WTC11 (cell line): ENCODE data around the gene LRRC37A3. TPM values are rescaled to one million over a fixed set of nuclear protein-coding genes. Genes with fewer than 3 reads are reported as not detected.
A peak's percentile ranks its signal among the peaks of the same experiment; 100 is the strongest.
"Not testable (repeated sequence)": the region's sequence is repeated elsewhere in the genome, so short reads cannot be mapped to it uniquely, and the experiment has no call there.

Experiments
- ATAC-seq: fragments of 200-7000 bp; cut with Tn5 transposase; 2 replicates; pipeline ENCODE4 v1.10.0; 2021; ENCODE audit warnings: mild to moderate bottlenecking, moderate library complexity
- CTCF ChIA-PET: fragments of 300-600 bp; sonication (Branson Sonifier 250); formaldehyde crosslinking; loops from one replicate; lab custom pipeline; 2021; ENCODE audit warnings: antibody characterized with exemption; lab: Charles Lee
- POLR2A ChIA-PET: fragments of 350-600 bp; sonication (Branson Sonifier 250); formaldehyde crosslinking; loops from one replicate; lab custom pipeline; 2021; ENCODE audit warnings: antibody characterized with exemption; lab: Charles Lee
- DNase-seq: peaks from one replicate; pipeline ENCODE4 v3.0.0; 2021; ENCODE audit warnings: low spot score
- H3K27ac Mint-ChIP-seq: 2 replicates; pipeline ENCODE4 v1.8.0; 2021; ENCODE audit warnings: mixed read lengths
- H3K27me3 Mint-ChIP-seq: 2 replicates; pipeline ENCODE4 v1.8.0; 2021; ENCODE audit warnings: low read depth, mild to moderate bottlenecking, moderate library complexity, mixed read lengths
- H3K36me3 Mint-ChIP-seq: 2 replicates; pipeline ENCODE4 v1.8.0; 2021; ENCODE audit warnings: mixed read lengths
- H3K4me1 Mint-ChIP-seq: 2 replicates; pipeline ENCODE4 v1.8.0; 2022; ENCODE audit warnings: mixed read lengths
- H3K4me3 Mint-ChIP-seq: 2 replicates; pipeline ENCODE4 v1.8.0; 2021; ENCODE audit warnings: mild to moderate bottlenecking, moderate library complexity, mixed read lengths
- H3K9me3 Mint-ChIP-seq: 2 replicates; pipeline ENCODE4 v1.8.0; 2021; ENCODE audit warnings: mixed read lengths
- FOXK1 ChIP-seq: sonication (generic); formaldehyde crosslinking; IDR thresholded peaks from 2 replicates; pipeline ENCODE4 v1.8.0; 2022; ENCODE audit warnings: mild to moderate bottlenecking, moderate library complexity, missing genetic modification reagents
- NFYB ChIP-seq: sonication (generic); formaldehyde crosslinking; conservative IDR thresholded peaks from 2 replicates; pipeline ENCODE4 v1.8.0; 2022; ENCODE audit warnings: low read depth, missing genetic modification reagents
- SP1 ChIP-seq: sonication (generic); formaldehyde crosslinking; conservative IDR thresholded peaks from 2 replicates; pipeline ENCODE4 v1.8.1; 2022; ENCODE audit warnings: missing genetic modification reagents
- total RNA-seq: library from RNA; stranded (reverse); gene quantifications from 3 replicates; pipeline ENCODE4 v1.2.3, GENCODE V29; 2021
- TF ChIP-seq, protein P1 (sequence below): fragments of 200-600 bp; IDR thresholded peaks from 2 replicates; pipeline ENCODE4 v1.8.0; 2022; ENCODE audit warnings: antibody characterized with exemption

The LRRC37A3 gene
- total RNA-seq, 1 experiment from 2014 or later: 4.4 TPM

DNA sequence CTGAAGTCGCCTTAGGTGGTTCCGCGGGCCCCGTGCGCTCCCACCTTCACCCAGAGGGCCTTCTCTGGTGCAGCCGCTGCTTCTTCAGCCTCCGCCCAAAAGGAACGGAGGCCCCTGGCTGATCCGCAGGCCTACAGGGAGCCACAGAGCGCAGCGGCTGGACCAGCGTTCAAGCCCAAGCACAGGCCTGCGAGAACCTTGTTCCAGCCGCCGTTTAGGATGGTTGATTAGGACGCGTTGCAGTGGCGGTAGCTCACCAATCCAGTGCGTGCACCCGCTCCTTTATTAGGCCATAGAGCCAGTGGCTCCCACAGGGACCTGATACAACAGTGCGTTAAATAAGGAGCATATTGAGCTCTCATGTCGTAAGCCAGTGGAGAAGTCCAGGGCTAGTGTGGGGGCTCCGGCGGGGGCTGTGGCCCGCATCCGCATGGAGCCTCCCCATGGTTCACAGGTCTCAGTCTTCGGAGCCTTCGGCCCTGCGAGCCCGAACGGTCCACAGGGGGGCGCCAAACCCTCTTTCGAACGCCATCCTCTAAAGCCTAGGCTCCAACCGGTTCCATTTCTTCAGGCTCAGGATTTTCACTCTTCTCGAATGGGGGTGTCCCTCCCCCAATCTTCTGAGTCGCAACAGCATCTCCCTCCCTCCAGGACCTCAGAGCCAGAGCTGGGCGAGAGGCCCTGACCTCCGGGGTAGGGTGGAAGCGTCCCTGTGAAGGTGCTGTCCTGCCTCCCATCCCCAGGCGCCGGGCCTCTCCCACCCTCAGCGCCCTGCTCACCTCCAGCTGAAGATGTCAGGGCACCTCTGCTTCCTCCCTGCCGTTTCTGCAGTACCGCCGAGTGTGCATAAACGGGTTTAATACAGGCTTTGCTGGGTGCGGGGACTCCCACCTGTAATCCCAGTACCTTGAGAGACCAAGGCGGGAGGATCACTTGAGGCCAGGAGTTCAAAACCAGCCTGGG lies 71.5 kb downstream of the LRRC37A3 start:
- TF ChIP-seq, protein P1, sequence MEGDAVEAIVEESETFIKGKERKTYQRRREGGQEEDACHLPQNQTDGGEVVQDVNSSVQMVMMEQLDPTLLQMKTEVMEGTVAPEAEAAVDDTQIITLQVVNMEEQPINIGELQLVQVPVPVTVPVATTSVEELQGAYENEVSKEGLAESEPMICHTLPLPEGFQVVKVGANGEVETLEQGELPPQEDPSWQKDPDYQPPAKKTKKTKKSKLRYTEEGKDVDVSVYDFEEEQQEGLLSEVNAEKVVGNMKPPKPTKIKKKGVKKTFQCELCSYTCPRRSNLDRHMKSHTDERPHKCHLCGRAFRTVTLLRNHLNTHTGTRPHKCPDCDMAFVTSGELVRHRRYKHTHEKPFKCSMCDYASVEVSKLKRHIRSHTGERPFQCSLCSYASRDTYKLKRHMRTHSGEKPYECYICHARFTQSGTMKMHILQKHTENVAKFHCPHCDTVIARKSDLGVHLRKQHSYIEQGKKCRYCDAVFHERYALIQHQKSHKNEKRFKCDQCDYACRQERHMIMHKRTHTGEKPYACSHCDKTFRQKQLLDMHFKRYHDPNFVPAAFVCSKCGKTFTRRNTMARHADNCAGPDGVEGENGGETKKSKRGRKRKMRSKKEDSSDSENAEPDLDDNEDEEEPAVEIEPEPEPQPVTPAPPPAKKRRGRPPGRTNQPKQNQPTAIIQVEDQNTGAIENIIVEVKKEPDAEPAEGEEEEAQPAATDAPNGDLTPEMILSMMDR: peak; percentile 72
- H3K4me1 Mint-ChIP-seq, H3K36me3 Mint-ChIP-seq, H3K27me3 Mint-ChIP-seq, H3K27ac Mint-ChIP-seq, H3K4me3 Mint-ChIP-seq, H3K9me3 Mint-ChIP-seq, CTCF ChIA-PET, POLR2A ChIA-PET: not testable (repeated sequence)
- ATAC-seq (peak; percentile 97), DNase-seq (peak; percentile 89)

GRCh38 chr17:64846892-64847291 lies 72.4 kb downstream of the LRRC37A3 start:
- DNase-seq, CTCF ChIA-PET, H3K9me3 Mint-ChIP-seq, POLR2A ChIA-PET, H3K27me3 Mint-ChIP-seq, ATAC-seq, H3K36me3 Mint-ChIP-seq, H3K27ac Mint-ChIP-seq, H3K4me3 Mint-ChIP-seq, H3K4me1 Mint-ChIP-seq: not testable (repeated sequence)

DNA sequence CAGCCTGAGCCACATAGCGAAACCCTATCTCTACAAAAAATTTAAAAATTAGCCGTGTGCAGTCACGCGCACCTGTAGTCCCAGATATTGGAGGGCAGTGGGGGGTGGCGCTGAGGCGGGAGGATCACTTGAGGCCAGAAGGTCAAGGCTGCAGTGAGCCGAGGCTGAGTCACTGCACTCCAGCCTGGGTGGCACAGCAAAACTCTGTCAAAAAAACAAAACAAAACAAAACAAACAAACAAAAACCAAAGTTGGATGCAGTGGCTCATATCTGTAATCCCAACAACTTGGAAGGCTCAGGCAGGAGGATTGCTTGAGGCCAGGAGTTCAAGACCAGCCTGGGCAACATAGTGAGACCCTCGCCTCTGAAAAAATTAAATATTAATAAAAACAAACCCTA lies 75.4 kb downstream of the LRRC37A3 start:
- H3K27ac Mint-ChIP-seq, ATAC-seq, H3K4me3 Mint-ChIP-seq, H3K4me1 Mint-ChIP-seq, H3K36me3 Mint-ChIP-seq, DNase-seq, H3K27me3 Mint-ChIP-seq, CTCF ChIA-PET, POLR2A ChIA-PET, H3K9me3 Mint-ChIP-seq: not testable (repeated sequence)

DNA sequence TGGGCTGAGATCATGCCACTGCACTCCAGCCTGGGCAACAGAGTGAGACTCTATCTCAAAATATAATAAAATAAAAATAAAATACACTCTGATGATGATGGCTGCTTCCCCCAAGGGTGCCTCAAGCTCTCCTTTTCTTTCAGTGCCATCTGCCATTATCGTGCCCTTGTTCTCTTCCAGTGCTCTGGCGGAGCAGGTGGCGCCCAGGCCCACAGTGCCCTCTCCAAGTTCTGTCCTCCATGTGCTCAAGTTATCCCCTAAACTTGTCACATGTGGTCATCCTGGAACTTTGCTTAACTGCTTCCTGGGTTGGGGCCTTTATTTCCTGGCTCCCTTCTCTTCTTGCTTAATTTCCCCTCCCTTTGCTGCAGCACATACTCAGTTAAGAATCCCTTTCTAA lies 76.4 kb downstream of the LRRC37A3 start:
- DNase-seq, CTCF ChIA-PET, ATAC-seq, H3K9me3 Mint-ChIP-seq, POLR2A ChIA-PET, H3K27ac Mint-ChIP-seq, H3K27me3 Mint-ChIP-seq, H3K4me3 Mint-ChIP-seq, H3K36me3 Mint-ChIP-seq, H3K4me1 Mint-ChIP-seq: not testable (repeated sequence)

DNA sequence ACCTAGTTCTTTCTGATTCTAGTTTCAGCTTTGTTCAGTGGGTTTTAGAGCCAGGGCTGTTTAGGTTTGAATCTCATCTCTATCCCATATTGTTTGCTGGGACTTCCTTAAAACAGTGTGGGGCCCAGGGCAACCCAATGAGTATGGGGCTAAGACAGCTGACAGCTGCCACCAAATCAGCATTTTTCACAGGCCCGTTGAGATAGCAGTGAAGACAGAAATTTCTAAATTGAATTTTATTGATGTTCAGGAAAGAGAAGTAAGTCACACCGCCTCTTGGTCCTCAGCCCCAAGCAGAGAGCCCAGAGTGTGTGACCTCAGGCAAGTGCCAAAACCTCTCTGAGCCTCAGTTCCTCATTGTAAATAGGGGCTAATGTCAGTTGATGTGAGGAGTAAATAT lies 78.3 kb downstream of the LRRC37A3 start:
- H3K27ac Mint-ChIP-seq, H3K4me1 Mint-ChIP-seq, H3K36me3 Mint-ChIP-seq, DNase-seq, CTCF ChIA-PET, ATAC-seq, H3K27me3 Mint-ChIP-seq, H3K9me3 Mint-ChIP-seq, POLR2A ChIA-PET, H3K4me3 Mint-ChIP-seq: not testable (repeated sequence)

- H3K36me3 Mint-ChIP-seq, H3K9me3 Mint-ChIP-seq, H3K4me3 Mint-ChIP-seq, ATAC-seq, H3K27me3 Mint-ChIP-seq, DNase-seq, H3K4me1 Mint-ChIP-seq, H3K27ac Mint-ChIP-seq: not testable (repeated sequence)
- CTCF ChIA-PET: interaction anchor here (0.7 to 1.5 kb wide), 3 partner anchors 10 to 78 kb away, joined by 3 to 4 read pairs (median 4); no protein-coding TSS in a partner anchor
- POLR2A ChIA-PET: interaction anchor here (0.7 kb wide), 1 partner anchor 81 kb away, joined by 9 read pairs; no protein-coding TSS in a partner anchor
Observed at GRCh38 chr17:64838513-64838912, 80.8 kb downstream of the LRRC37A3 start.

DNA sequence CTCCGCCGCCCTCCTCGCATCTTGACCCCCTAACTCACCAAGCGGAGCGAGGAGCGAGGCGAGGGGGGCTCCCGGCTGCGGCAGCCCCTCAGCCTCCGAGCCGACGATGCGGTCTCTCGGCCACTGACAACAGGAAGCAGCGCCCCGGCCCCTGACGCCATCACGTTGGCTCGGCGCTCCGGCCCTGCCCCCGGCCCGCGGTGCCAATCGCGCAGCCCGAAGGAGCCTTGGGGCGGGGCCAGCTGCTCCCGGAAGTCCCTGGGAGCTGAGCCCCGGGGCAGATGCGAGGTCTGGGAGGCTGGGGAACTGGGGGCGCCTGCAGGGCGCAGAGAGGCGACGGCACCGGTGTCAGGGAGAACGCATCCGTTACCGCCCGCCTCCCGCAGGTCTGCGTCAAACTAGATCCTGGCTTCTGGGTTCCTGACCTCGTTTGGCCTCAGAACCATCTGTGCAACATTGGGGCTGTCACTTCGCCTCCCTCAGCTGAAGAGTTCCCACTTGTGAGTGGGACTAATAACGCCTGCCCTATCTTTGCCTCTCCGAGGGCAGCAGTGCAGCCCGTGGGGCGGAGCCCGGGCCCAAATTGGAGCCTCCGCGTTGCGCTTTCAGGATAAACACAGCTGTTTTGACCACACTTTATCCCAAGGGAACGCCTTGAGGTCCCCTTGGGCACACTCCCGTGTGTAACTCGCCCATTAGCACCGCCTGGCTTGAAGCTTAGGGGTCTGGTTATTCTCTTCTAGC lies 82.1 kb downstream of the LRRC37A3 start:
- ATAC-seq (peak; percentile 97), DNase-seq (peak; percentile 82)
- TF ChIP-seq SP1 (CRISPR knock-in tag) (peak; percentile 57), NFYB (CRISPR knock-in tag) (0 out of 2 replicates have a peak, but pooled peaks have one; percentile 31), FOXK1 (CRISPR knock-in tag) (peak; percentile 73)
- H3K4me1 Mint-ChIP-seq, H3K9me3 Mint-ChIP-seq, H3K27me3 Mint-ChIP-seq, H3K36me3 Mint-ChIP-seq: not testable (repeated sequence)
- Mint-ChIP-seq H3K4me3 (peak overlapping the region; percentile 88), H3K27ac (peak overlapping the region; percentile 72; the same call in 1 of the 2 replicates)
- ChIA-PET POLR2A (interaction anchor here (0.7 kb wide), 1 partner anchor 50 kb away, joined by 5 read pairs; no protein-coding TSS in a partner anchor), CTCF (interaction anchor here (1.5 kb wide), 1 partner anchor 60 kb away, joined by 4 read pairs; no protein-coding TSS in a partner anchor)

DNA sequence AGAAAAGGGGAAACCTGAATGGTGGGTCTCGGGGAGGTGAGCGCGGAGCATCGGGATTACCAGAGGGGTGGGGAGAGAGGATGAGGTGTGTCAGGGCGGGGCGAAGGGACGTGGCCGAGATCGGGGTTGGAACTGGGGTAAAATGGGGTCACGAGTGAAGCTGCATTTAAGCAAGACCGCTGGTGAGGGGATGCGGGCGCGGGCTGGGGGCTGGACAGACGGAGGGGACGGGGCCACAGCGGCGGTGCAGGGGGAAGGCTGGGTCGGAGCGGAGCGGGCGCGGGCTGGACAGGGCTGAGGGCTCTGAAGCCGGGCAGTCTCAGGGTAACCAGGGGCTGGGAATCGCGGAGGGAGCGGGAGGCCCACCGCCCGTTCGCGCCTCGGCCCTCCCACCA lies 82.7 kb downstream of the LRRC37A3 start:
- CTCF ChIA-PET, DNase-seq, H3K9me3 Mint-ChIP-seq, POLR2A ChIA-PET, H3K27me3 Mint-ChIP-seq, H3K36me3 Mint-ChIP-seq, H3K27ac Mint-ChIP-seq, H3K4me1 Mint-ChIP-seq: not testable (repeated sequence)
- ATAC-seq: peak; percentile 67
- peak overlapping the region; percentile 88 for H3K4me3 Mint-ChIP-seq

DNA sequence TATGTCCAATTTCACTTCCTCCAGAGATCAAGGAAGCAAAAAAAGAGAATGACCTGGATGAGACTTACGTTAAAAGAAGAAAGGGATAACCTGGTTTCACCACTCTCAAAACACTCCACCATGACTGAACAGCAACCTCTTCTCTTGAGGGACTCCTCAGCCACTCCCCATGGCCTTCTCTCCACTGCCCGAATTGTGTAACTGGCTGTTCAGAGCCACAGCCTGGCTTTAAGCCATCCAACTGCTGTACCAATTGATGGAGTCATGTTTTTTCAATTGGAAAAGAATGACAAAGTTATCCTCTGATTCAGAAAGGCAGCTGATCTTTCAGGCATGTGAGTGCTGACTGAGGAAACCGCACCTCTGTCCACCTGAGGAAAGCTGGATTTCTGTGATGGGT lies 85.2 kb downstream of the LRRC37A3 start:
- H3K36me3 Mint-ChIP-seq, H3K27ac Mint-ChIP-seq, H3K27me3 Mint-ChIP-seq, ATAC-seq, H3K9me3 Mint-ChIP-seq, H3K4me3 Mint-ChIP-seq, POLR2A ChIA-PET, DNase-seq, CTCF ChIA-PET: not testable (repeated sequence)
- H3K4me1 Mint-ChIP-seq: peaks cover 11% of the 10 kb centered on the region

DNA sequence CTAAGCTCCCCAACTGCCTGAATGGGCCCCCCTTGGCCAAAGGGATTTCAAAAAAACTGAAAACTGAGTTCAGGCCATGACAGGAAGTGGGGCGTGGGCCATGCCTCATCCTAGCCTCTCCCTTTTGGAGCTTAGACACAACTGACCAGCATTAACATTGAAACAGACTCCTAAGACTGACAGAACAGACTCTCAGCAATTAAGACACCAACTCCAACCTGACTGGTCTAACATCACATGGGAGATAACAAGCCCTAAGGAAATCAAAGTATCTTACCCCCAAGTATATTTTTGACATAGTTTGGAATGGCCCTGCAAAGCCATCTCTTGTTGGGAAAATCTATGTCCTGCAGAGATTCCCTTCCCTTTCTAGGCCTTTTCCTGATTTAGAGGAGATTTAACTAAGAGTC lies 88.6 kb downstream of the LRRC37A3 start:
- DNase-seq, H3K4me1 Mint-ChIP-seq, H3K36me3 Mint-ChIP-seq, H3K4me3 Mint-ChIP-seq, H3K9me3 Mint-ChIP-seq, H3K27ac Mint-ChIP-seq, CTCF ChIA-PET, ATAC-seq, POLR2A ChIA-PET, H3K27me3 Mint-ChIP-seq: not testable (repeated sequence)
